Keratinocyte (primary cell): Measurements from ENCODE around the gene MKLN1.

Experiments
- EZH2 ChIP-seq: IDR thresholded peaks from one replicate; pipeline ENCODE4 v1.6.1; 2012; ENCODE audit warnings: inconsistent platforms, mild to moderate bottlenecking, low read length, moderate library complexity
- TF ChIP-seq, protein P1 (sequence below), 3 experiments: IDR thresholded peaks in 1 of 3; conservative IDR thresholded peaks in 1 of 3; optimal IDR thresholded peaks in 1 of 3; 2 replicates in 2 of 3; 3 replicates in 1 of 3; pipeline versions ENCODE3 to v1.5.1; 2011; ENCODE audit warnings: low read length in 3 of 3, mild to moderate bottlenecking in 3 of 3, moderate library complexity in 2 of 3, control low read depth in 1 of 3, inconsistent platforms in 1 of 3; ENCODE audit not compliant: insufficient read depth in 2 of 3; ENCODE audit errors: extremely low read depth in 1 of 3

DNA sequence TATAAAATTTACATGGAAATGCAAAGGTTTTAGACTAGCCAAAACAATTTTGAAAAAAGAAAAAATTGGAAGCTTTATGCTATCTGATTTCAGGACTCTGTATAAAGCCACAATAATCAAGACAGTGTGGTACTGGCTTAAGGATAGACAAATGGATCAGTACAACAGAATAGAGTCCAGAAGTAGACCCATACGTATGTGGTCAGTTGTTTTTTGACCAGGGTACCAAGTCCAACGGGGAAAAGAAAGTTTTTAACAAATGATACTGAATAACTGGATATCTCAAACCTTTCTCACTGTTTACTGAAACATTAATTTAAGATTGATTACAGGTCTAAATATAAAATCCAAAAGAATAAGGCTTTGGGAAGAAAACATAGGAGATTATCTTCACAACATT, 149.1 kb downstream of the MKLN1 start:
- TF ChIP-seq, protein P1, sequence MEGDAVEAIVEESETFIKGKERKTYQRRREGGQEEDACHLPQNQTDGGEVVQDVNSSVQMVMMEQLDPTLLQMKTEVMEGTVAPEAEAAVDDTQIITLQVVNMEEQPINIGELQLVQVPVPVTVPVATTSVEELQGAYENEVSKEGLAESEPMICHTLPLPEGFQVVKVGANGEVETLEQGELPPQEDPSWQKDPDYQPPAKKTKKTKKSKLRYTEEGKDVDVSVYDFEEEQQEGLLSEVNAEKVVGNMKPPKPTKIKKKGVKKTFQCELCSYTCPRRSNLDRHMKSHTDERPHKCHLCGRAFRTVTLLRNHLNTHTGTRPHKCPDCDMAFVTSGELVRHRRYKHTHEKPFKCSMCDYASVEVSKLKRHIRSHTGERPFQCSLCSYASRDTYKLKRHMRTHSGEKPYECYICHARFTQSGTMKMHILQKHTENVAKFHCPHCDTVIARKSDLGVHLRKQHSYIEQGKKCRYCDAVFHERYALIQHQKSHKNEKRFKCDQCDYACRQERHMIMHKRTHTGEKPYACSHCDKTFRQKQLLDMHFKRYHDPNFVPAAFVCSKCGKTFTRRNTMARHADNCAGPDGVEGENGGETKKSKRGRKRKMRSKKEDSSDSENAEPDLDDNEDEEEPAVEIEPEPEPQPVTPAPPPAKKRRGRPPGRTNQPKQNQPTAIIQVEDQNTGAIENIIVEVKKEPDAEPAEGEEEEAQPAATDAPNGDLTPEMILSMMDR (optimal IDR thresholded peaks at IDR 0.05 in 1 of 3, IDR thresholded peaks at IDR 0.05 in 1 of 3, conservative IDR thresholded peaks at IDR 0.05 in 1 of 3; ENCODE audit: extremely low read depth in 1 of 3, insufficient read depth in 2 of 3, low read length in 3 of 3): no peak
- TF ChIP-seq EZH2: no peak
